Thoracic aorta (tissue), 2 donors: Measurements from ENCODE around the gene LRP5. TPM values are rescaled to one million over a fixed set of nuclear protein-coding genes. Genes with fewer than 3 reads are reported as not detected.
"Not testable (repeated sequence)": the region's sequence is repeated elsewhere in the genome, so short reads cannot be mapped to it uniquely, and the experiment has no call there.

Source experiments
- ATAC-seq: fragments of 150-250 bp; one replicate; pipeline ENCODE4 v1.8.0; 2017; ENCODE audit warnings: low read depth; ENCODE audit not compliant: insufficient number of reproducible peaks, low FRiP score
- DNase-seq: peaks from one replicate; pipeline ENCODE4 v3.0.0-alpha.2; 2020; ENCODE audit warnings: low spot score
- H3K27ac ChIP-seq, 2 donors: fragments of 200-600 bp; sonication (generic); 1 replicate in 1 of 2; 2 replicates in 1 of 2; pipeline ENCODE4 v1.5.1; 2016; ENCODE audit warnings: mild to moderate bottlenecking in 2 of 2, moderate library complexity in 2 of 2
- H3K27me3 ChIP-seq: fragments of 200-600 bp; sonication (generic); replicated peaks from 2 replicates; pipeline ENCODE4 v1.6.0; 2016; ENCODE audit warnings: mild to moderate bottlenecking; ENCODE audit not compliant: insufficient read depth
- H3K36me3 ChIP-seq: fragments of 200-600 bp; sonication (generic); one replicate; pipeline ENCODE4 v1.5.1; 2016
- H3K4me1 ChIP-seq, 2 donors: fragments of 200-600 bp; sonication (generic); 1 replicate in 1 of 2; 2 replicates in 1 of 2; pipeline versions ENCODE4 v1.5.1 to v1.6.0; 2016; ENCODE audit warnings: low read depth in 2 of 2, mild to moderate bottlenecking in 1 of 2; ENCODE audit not compliant: control insufficient read depth in 1 of 2
- H3K4me3 ChIP-seq: fragments of 200-600 bp; sonication (generic); 2 replicates; pipeline ENCODE4 v1.5.1; 2016; ENCODE audit warnings: mild to moderate bottlenecking
- H3K9me3 ChIP-seq: fragments of 200-600 bp; sonication (generic); 2 replicates; pipeline ENCODE4 v1.5.1; 2016
- CTCF ChIP-seq: fragments of 200-600 bp; sonication (generic); IDR thresholded peaks from one replicate; pipeline ENCODE4 v1.5.1; 2019; ENCODE audit warnings: antibody characterized with exemption
- total RNA-seq, 2 donors: library from RNA; depleted of rRNA; stranded (reverse); fragments of >200 nt; gene quantifications; one replicate each; pipeline versions ENCODE4 v1.1.0 to v1.2.3, GENCODE V29; 2016

Gene LRP5
- total RNA-seq, 2 donors from 2014 or later: 67.2 to 99.1 TPM

DNA sequence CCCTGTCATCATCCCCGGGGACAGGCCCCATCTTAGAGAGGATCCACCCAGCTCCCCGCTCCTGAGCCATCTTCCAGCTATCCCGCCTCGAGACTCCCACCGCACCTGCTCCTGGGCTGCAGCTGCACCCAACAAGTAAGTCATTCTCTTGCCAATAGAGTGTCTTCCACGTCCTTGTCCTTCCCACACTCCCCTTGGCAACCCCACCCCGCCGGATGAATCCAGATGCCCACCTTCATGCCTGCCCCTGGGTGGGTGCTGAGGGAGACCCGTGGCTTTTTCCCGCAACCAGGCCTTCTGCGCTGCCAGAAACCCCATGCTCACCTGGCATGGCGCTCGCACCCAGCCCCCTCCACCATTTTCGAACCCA is 29.5 kb upstream of the LRP5 start:
- no peak overlapping the region for H3K4me3 ChIP-seq

DNA sequence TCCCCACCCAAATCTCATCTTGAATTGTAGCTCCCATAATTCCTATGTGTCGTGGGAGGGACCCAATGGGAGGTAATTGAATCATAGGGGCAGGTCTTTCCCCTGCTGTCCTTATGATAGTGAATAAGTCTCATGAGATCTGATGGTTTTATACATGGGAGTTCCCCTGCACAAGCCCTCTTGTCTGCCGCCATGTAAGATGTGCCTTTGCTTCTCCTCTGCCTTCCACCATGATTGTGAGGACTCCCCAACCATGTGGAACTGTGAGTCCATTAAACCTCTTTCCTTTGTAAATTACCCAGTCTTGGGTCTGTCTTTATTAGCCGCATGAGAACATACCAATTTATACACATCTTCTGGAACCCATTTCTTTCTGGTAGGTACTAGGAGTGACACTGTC is 27.8 kb upstream of the LRP5 start:
- H3K36me3 ChIP-seq, H3K4me3 ChIP-seq, H3K9me3 ChIP-seq, H3K27ac ChIP-seq, DNase-seq, H3K4me1 ChIP-seq, H3K27me3 ChIP-seq, ATAC-seq: not testable (repeated sequence)

More for the DNA sequence above, 29.5 kb upstream of the LRP5 start:
- no peaks in the 10 kb centered on the region for H3K36me3 ChIP-seq
- H3K9me3 ChIP-seq: no peaks in the 10 kb centered on the region
- DNase-seq (no peak), ATAC-seq (no peak)
- no peaks in the 10 kb centered on the region for H3K27me3 ChIP-seq
- no peak overlapping the region for H3K27ac ChIP-seq
- no peak for TF ChIP-seq CTCF
- no peaks in the 10 kb centered on the region for H3K4me1 ChIP-seq

DNA sequence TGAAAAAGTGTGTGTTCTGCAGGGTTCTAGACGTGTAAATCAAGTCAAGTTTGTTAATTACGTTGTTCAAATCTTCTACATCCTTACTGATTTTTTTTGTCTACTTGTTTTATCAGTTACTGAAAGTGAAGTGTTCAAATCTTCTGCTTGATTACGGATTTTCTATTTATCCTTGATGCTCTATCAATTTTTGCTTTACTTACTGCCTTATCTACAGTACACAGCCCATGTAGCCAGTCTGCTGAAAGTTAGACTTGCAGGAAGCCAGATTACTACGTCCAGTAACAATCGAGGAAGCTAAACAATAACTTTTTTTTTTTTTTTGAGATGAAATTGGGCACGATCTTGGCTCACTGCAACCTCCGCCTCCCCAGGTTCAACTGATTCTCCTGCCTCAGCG is 25.0 kb upstream of the LRP5 start:
- H3K36me3 ChIP-seq: no peaks in the 10 kb centered on the region
- no peaks in the 10 kb centered on the region for H3K4me1 ChIP-seq
- no peak for ATAC-seq
- H3K27ac ChIP-seq: no peak overlapping the region
- H3K27me3 ChIP-seq: no peaks in the 10 kb centered on the region
- no peak overlapping the region for H3K4me3 ChIP-seq
- DNase-seq: no peak
- TF ChIP-seq CTCF: no peak
- H3K9me3 ChIP-seq: no peaks in the 10 kb centered on the region

GRCh38 chr11:68289456-68289855 is 22.9 kb upstream of the LRP5 start:
- no peak overlapping the region for H3K4me3 ChIP-seq
- H3K27ac ChIP-seq: no peak overlapping the region
- no peak for TF ChIP-seq CTCF
- H3K36me3 ChIP-seq: no peaks in the 10 kb centered on the region
- DNase-seq (no peak), ATAC-seq (no peak)
- H3K27me3 ChIP-seq: no peaks in the 10 kb centered on the region
- no peaks in the 10 kb centered on the region for H3K9me3 ChIP-seq
- H3K4me1 ChIP-seq: no peaks in the 10 kb centered on the region

GRCh38 chr11:68293708-68294107 is 18.7 kb upstream of the LRP5 start:
- Histone ChIP-seq H3K36me3 (no peaks in the 10 kb centered on the region), H3K27me3 (no peaks in the 10 kb centered on the region), H3K9me3 (no peaks in the 10 kb centered on the region), H3K4me1 (no peaks in the 10 kb centered on the region), H3K4me3 (no peak overlapping the region), H3K27ac (no peak overlapping the region)
- DNase-seq (no peak), ATAC-seq (no peak)
- no peak for TF ChIP-seq CTCF

GRCh38 chr11:68295271-68295670 is 17.1 kb upstream of the LRP5 start:
- Histone ChIP-seq H3K4me3 (no peak overlapping the region), H3K36me3 (no peaks in the 10 kb centered on the region), H3K9me3 (no peaks in the 10 kb centered on the region), H3K4me1 (no peaks in the 10 kb centered on the region), H3K27ac (no peak overlapping the region), H3K27me3 (no peaks in the 10 kb centered on the region)
- TF ChIP-seq CTCF: no peak
- no peak for DNase-seq
- no peak for ATAC-seq
